Natural killer cell (primary cell): ENCODE measurements around the gene SENP1. TPM values are rescaled to one million over a fixed set of nuclear protein-coding genes. Genes with fewer than 3 reads are reported as not detected.

ENCODE experiments used
- ATAC-seq, 3 donors: fragments of 150-1000 bp in 2 of 3; fragments of 200-7000 bp in 1 of 3; cut with Tn5 transposase; 1 replicate in 1 of 3; 2 replicates in 2 of 3; pipeline ENCODE4 v1.10.0; 2021; ENCODE audit warnings: mild to moderate bottlenecking in 2 of 3, moderate library complexity in 2 of 3
- DNase-seq, 2 donors: peaks; one replicate each; pipeline versions ENCODE4 v3.0.0 to v3.0.0-alpha.2; 2013 to 2021; ENCODE audit warnings: mixed read lengths in 1 of 2
- H3K27ac ChIP-seq: one replicate; pipeline ENCODE4 v1.5.1; 2013; ENCODE audit warnings: mild to moderate bottlenecking, low read length
- H3K27me3 ChIP-seq: one replicate; pipeline ENCODE4 v1.6.1; 2013; ENCODE audit warnings: low read length; ENCODE audit not compliant: control insufficient read depth, insufficient read depth
- H3K36me3 ChIP-seq: one replicate; pipeline ENCODE4 v1.6.1; 2013; ENCODE audit warnings: low read length; ENCODE audit not compliant: control insufficient read depth, insufficient read depth
- H3K4me1 ChIP-seq: one replicate; pipeline ENCODE4 v1.6.1; 2013; ENCODE audit warnings: low read length; ENCODE audit not compliant: control insufficient read depth, insufficient read depth
- H3K4me3 ChIP-seq: one replicate; pipeline ENCODE4 v1.5.1; 2013; ENCODE audit warnings: low read length
- H3K9me3 ChIP-seq: one replicate; pipeline ENCODE4 v1.6.1; 2013; ENCODE audit warnings: low read length; ENCODE audit not compliant: control insufficient read depth, insufficient read depth
- H3K27ac Mint-ChIP-seq, 2 donors: one replicate each; pipeline ENCODE4 v1.8.0; 2022; ENCODE audit warnings: mild to moderate bottlenecking in 2 of 2, mixed read lengths in 2 of 2, moderate library complexity in 1 of 2
- H3K27me3 Mint-ChIP-seq, 2 donors: one replicate each; pipeline ENCODE4 v1.8.0; 2022; ENCODE audit warnings: low read depth in 2 of 2, mixed read lengths in 2 of 2
- H3K36me3 Mint-ChIP-seq: one replicate; pipeline ENCODE4 v1.8.0; 2022; ENCODE audit warnings: mixed read lengths
- H3K4me1 Mint-ChIP-seq, 2 donors: one replicate each; pipeline ENCODE4 v1.8.0; 2022; ENCODE audit warnings: mixed read lengths in 2 of 2
- H3K4me3 Mint-ChIP-seq: one replicate; pipeline ENCODE4 v1.8.0; 2022; ENCODE audit warnings: mild to moderate bottlenecking, moderate library complexity, mixed read lengths
- H3K9me3 Mint-ChIP-seq, 2 donors: one replicate each; pipeline ENCODE4 v1.8.0; 2022; ENCODE audit warnings: mixed read lengths in 2 of 2
- WGBS: methylation state at CpG from one replicate; pipeline ENCODE4 v1.1.7; 2013; ENCODE audit warnings: missing lambda C conversion rate; ENCODE audit not compliant: insufficient coverage; 5-methylcytosine and 5-hydroxymethylcytosine counted together
- intact Hi-C: fragments of 100-400 bp; cut with micrococcal nuclease; formaldehyde crosslinking; loops from one replicate; pipeline ENCODE4 v1.14.2; 2022
- total RNA-seq, 4 donors: library from RNA; stranded (reverse); fragments of 120-200 nt in 1 of 4; gene quantifications; one replicate each; pipeline versions ENCODE4 v1.2.3 to v1.2.4, GENCODE V29; 2013 to 2022
- TF ChIP-seq, protein P1 (sequence below): fragments of 200-600 bp; IDR thresholded peaks from one replicate; pipeline ENCODE4 v1.8.0; 2022; ENCODE audit warnings: antibody characterized with exemption

The SENP1 gene
- total RNA-seq, 3 donors from 2014 or later (not counting 1 experiment from before 2014, with no cell fraction given), result 35.6 to 39.6 (median 36.8) TPM

DNA sequence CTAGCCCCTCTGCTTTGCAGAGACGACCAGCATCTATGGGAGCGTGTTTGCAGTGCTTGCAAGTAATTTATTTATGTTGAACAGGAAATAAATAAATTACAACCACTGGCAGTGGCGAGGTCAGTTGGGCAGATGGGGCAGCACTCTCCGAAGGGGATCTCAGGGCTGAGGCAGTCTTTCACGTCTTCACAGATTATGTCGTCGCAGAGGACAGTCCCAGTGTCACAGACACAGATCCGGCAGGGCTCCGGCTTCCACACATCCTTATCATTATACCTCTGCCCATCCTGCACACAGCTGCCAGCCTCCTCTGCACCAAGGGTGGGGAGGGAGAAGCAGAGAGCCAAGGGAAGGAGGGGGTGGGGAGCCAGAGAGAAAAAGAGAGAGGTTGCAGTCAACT is 106.1 kb downstream of the SENP1 start:
- Histone ChIP-seq H3K27ac (no peak overlapping the region), H3K36me3 (no peaks in the 10 kb centered on the region), H3K27me3 (peaks cover 56% of the 10 kb centered on the region), H3K9me3 (no peaks in the 10 kb centered on the region), H3K4me3 (no peak overlapping the region), H3K4me1 (peaks cover 39% of the 10 kb centered on the region)
- Mint-ChIP-seq H3K4me1 (peaks cover 14 to 15% of the 10 kb centered on the region in 2 donors), H3K27ac (no peak overlapping the region), H3K9me3 (no peaks in the 10 kb centered on the region), H3K4me3 (no peak overlapping the region), H3K27me3 (peaks cover 74 to 83% of the 10 kb centered on the region in 2 donors), H3K36me3 (no peaks in the 10 kb centered on the region)
- ATAC-seq (no peak), DNase-seq (no peak)
- WGBS, result 84% methylated on average over 7 of the region's 9 CpGs
- intact Hi-C loops, result no loop called here
- TF ChIP-seq, protein P1, sequence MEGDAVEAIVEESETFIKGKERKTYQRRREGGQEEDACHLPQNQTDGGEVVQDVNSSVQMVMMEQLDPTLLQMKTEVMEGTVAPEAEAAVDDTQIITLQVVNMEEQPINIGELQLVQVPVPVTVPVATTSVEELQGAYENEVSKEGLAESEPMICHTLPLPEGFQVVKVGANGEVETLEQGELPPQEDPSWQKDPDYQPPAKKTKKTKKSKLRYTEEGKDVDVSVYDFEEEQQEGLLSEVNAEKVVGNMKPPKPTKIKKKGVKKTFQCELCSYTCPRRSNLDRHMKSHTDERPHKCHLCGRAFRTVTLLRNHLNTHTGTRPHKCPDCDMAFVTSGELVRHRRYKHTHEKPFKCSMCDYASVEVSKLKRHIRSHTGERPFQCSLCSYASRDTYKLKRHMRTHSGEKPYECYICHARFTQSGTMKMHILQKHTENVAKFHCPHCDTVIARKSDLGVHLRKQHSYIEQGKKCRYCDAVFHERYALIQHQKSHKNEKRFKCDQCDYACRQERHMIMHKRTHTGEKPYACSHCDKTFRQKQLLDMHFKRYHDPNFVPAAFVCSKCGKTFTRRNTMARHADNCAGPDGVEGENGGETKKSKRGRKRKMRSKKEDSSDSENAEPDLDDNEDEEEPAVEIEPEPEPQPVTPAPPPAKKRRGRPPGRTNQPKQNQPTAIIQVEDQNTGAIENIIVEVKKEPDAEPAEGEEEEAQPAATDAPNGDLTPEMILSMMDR, result no peak

DNA sequence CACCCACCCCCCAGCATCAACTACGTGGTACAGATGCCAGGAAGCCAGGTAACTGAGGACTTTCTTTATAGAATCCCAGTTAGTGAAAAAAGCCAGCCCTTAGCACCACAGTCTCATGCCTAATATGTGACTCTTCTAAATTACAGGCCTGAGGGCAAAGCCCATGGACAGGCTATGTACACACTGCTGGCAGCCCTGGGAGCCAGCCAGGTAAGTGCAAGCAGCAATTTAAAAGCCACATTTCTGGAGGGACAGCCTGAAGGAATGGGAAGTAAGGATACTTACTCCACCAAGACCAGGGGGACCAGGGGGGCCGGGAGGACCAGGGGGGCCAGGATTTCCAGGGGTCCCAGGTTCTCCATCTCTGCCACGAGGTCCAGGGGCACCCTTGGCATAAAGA is 108.6 kb downstream of the SENP1 start:
- intact Hi-C loops, result no loop called here
- ATAC-seq (no peak), DNase-seq (no peak)
- Mint-ChIP-seq H3K4me1 (peaks cover 0 to 7% of the 10 kb centered on the region in 2 donors), H3K27ac (no peak overlapping the region), H3K27me3 (peaks cover 65 to 73% of the 10 kb centered on the region in 2 donors), H3K9me3 (no peaks in the 10 kb centered on the region), H3K36me3 (no peaks in the 10 kb centered on the region), H3K4me3 (no peak overlapping the region)
- Histone ChIP-seq H3K36me3 (no peaks in the 10 kb centered on the region), H3K4me1 (peaks cover 14% of the 10 kb centered on the region), H3K4me3 (no peak overlapping the region), H3K27ac (no peak overlapping the region), H3K27me3 (peaks cover 35% of the 10 kb centered on the region), H3K9me3 (no peaks in the 10 kb centered on the region)
- 56% methylated on average over 3 of the region's 3 CpGs for WGBS
- TF ChIP-seq, protein P1, result no peak

DNA sequence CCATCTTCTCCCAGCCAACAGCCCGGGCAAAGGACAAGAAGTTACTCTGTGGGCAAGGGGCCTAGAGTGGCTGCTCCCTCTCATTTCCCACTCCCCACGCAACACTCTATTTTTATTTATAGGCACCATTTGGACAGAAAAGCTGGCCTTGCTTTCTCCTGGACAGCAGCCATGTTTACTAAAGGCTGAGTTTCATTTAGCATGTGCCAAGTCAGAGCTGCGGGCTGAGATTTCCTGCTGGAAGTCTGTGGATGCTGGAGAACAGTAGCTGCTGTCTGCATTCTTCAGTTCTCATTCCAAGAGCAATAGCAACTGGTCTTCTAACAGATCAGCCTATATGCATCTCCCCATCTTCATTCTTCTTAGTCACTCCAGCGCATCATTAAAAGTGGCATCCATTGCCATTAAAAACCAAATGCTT is 109.9 kb downstream of the SENP1 start:
- intact Hi-C loops, result no loop called here
- no peak overlapping the region for H3K27ac Mint-ChIP-seq
- Histone ChIP-seq H3K9me3 (no peaks in the 10 kb centered on the region), H3K27ac (no peak overlapping the region), H3K27me3 (peaks cover 26% of the 10 kb centered on the region), H3K4me3 (no peak overlapping the region), H3K36me3 (no peaks in the 10 kb centered on the region), H3K4me1 (peaks cover 6% of the 10 kb centered on the region)
- peaks cover under 1% of the 10 kb centered on the region in 2 donors for H3K4me1 Mint-ChIP-seq
- ATAC-seq (no peak), DNase-seq (no peak)
- H3K36me3 Mint-ChIP-seq, result no peaks in the 10 kb centered on the region
- no peak overlapping the region for H3K4me3 Mint-ChIP-seq
- H3K27me3 Mint-ChIP-seq, result peaks cover 54 to 61% of the 10 kb centered on the region in 2 donors
- TF ChIP-seq, protein P1, result no peak
- H3K9me3 Mint-ChIP-seq, result no peaks in the 10 kb centered on the region
- WGBS, result 92% methylated on average over 4 of the region's 4 CpGs

DNA sequence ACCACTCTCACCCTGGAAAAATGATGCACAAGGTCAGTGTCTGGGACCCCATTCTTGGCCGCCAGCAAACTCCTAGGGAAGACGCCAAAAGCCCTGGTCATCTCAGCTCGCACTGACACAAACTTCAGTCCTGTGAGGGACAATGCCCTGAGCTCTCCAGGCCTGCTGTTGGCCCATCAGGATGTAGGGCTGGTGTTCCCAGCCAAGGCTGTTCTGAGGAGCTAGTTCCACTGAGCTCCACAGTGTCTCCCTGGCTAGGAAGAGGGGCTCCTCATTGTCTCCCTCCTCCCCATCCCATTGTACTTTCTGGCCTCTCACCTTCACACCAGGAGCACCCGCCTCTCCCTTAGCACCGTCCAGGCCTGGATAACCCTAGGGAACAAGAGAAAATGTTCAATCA is 112.4 kb downstream of the SENP1 start:
- Mint-ChIP-seq H3K27me3 (peaks cover 36 to 44% of the 10 kb centered on the region in 2 donors), H3K36me3 (no peaks in the 10 kb centered on the region), H3K4me1 (peaks cover 16 to 18% of the 10 kb centered on the region in 2 donors), H3K9me3 (no peaks in the 10 kb centered on the region), H3K4me3 (no peak overlapping the region), H3K27ac (no peak overlapping the region)
- intact Hi-C loops, result no loop called here
- H3K9me3 ChIP-seq, result no peaks in the 10 kb centered on the region
- H3K27ac ChIP-seq, result no peak overlapping the region
- ATAC-seq (no peak), DNase-seq (no peak)
- TF ChIP-seq, protein P1, result no peak
- peaks cover 23% of the 10 kb centered on the region for H3K4me1 ChIP-seq
- H3K27me3 ChIP-seq, result peaks cover 11% of the 10 kb centered on the region
- 94% methylated on average over 5 of the region's 5 CpGs for WGBS
- H3K4me3 ChIP-seq, result no peak overlapping the region
- no peaks in the 10 kb centered on the region for H3K36me3 ChIP-seq
